Endodermal cell (in vitro differentiated cells): ENCODE data around the gene TVP23A. TPM values are rescaled to one million over a fixed set of nuclear protein-coding genes. Genes with fewer than 3 reads are reported as not detected.

Source experiments
- DNase-seq: peaks from one replicate; pipeline ENCODE4 v3.0.0-alpha.2; 2017
- H3K27ac ChIP-seq: 2 replicates; pipeline ENCODE4 v1.5.1; 2013; ENCODE audit warnings: mild to moderate bottlenecking, low read depth, low read length, moderate library complexity
- H3K27me3 ChIP-seq: 2 replicates; pipeline ENCODE4 v1.6.1; 2013; ENCODE audit warnings: mild to moderate bottlenecking, low read length, moderate library complexity; ENCODE audit not compliant: insufficient read depth, control insufficient read depth, poor library complexity, severe bottlenecking
- H3K36me3 ChIP-seq: 2 replicates; pipeline ENCODE4 v1.7.0; 2013; ENCODE audit warnings: mild to moderate bottlenecking, low read length, moderate library complexity; ENCODE audit not compliant: control insufficient read depth, insufficient read depth
- H3K4me1 ChIP-seq: one replicate; pipeline ENCODE4 v1.7.0; 2013; ENCODE audit warnings: low read length; ENCODE audit not compliant: control insufficient read depth, insufficient read depth
- H3K4me3 ChIP-seq: 2 replicates; pipeline ENCODE4 v1.5.1; 2013; ENCODE audit warnings: mild to moderate bottlenecking, low read length, moderate library complexity
- H3K9ac ChIP-seq: 2 replicates; pipeline ENCODE4 v1.6.1; 2013; ENCODE audit warnings: mild to moderate bottlenecking, low read length, moderate library complexity; ENCODE audit not compliant: poor library complexity, severe bottlenecking; ENCODE audit errors: extremely low read depth
- H3K9me3 ChIP-seq: 2 replicates; pipeline ENCODE4 v1.6.1; 2013; ENCODE audit warnings: mild to moderate bottlenecking, low read length, moderate library complexity; ENCODE audit not compliant: control insufficient read depth
- H3K27ac Mint-ChIP-seq: 2 replicates; pipeline ENCODE4 v1.8.0; 2020; ENCODE audit warnings: mixed read lengths
- H3K27me3 Mint-ChIP-seq: 2 replicates; pipeline ENCODE4 v1.8.0; 2021; ENCODE audit warnings: mild to moderate bottlenecking, mixed read lengths; ENCODE audit not compliant: insufficient read depth
- H3K36me3 Mint-ChIP-seq: 2 replicates; pipeline ENCODE4 v1.8.0; 2020; ENCODE audit warnings: low read depth, mixed read lengths
- H3K4me1 Mint-ChIP-seq: 2 replicates; pipeline ENCODE4 v1.8.0; 2020; ENCODE audit warnings: mixed read lengths
- H3K4me3 Mint-ChIP-seq: 2 replicates; pipeline ENCODE4 v1.8.0; 2020; ENCODE audit warnings: mild to moderate bottlenecking, moderate library complexity, mixed read lengths
- H3K9me3 Mint-ChIP-seq: 2 replicates; pipeline ENCODE4 v1.8.0; 2020; ENCODE audit warnings: mild to moderate bottlenecking, mixed read lengths
- CTCF ChIP-seq: fragments of 200-600 bp; sonication (generic); conservative IDR thresholded peaks from 2 replicates; pipeline ENCODE4 v1.5.0; 2021; ENCODE audit warnings: antibody characterized with exemption, mild to moderate bottlenecking
- WGBS, 2 experiments: methylation state at CpG; one replicate each; pipeline versions ENCODE4 v1.1.5 to v1.1.7; 2013; ENCODE audit warnings: missing lambda C conversion rate in 2 of 2, mixed read lengths in 1 of 2; ENCODE audit not compliant: insufficient coverage in 1 of 2, insufficient read length in 1 of 2; 5-methylcytosine and 5-hydroxymethylcytosine counted together
- total RNA-seq, 2 donors: library from RNA; stranded (reverse); fragmentation: NEBNext Ultra II Directional in 1 of 2; extraction: Animal tissue kit (Norgen Biotek cat#: 25700) in 1 of 2; gene quantifications; 2 replicates in 1 of 2; 3 replicates in 1 of 2; pipeline ENCODE4 v1.2.1, GENCODE V29; 2021

TVP23A gene
- total RNA-seq, 2 donors from 2014 or later: 7.6 to 13.6 TPM

- 38 to 45% methylated on average over 2 of the region's 2 CpGs for WGBS, 2 experiments
- no peak overlapping the region for H3K4me3 Mint-ChIP-seq
- Histone ChIP-seq H3K9ac (no peak overlapping the region), H3K4me3 (no peak overlapping the region), H3K36me3 (no peaks in the 10 kb centered on the region), H3K27me3 (no peaks in the 10 kb centered on the region), H3K4me1 (peaks cover 4% of the 10 kb centered on the region), H3K9me3 (no peaks in the 10 kb centered on the region), H3K27ac (no peak overlapping the region)
- H3K36me3 Mint-ChIP-seq: no peaks in the 10 kb centered on the region
- no peak overlapping the region for H3K27ac Mint-ChIP-seq
- no peaks in the 10 kb centered on the region for H3K9me3 Mint-ChIP-seq
- H3K27me3 Mint-ChIP-seq: peaks cover 6% of the 10 kb centered on the region
- H3K4me1 Mint-ChIP-seq: peaks cover 2% of the 10 kb centered on the region
- no peak for DNase-seq
- TF ChIP-seq CTCF: no peak
These were observed 40.4 kb upstream of the TVP23A start for GRCh38 chr16:10859020-10859419.

GRCh38 chr16:10858203-10858602, 39.6 kb upstream of the TVP23A start:
- Histone ChIP-seq H3K36me3 (no peaks in the 10 kb centered on the region), H3K9ac (no peak overlapping the region), H3K27ac (no peak overlapping the region), H3K27me3 (no peaks in the 10 kb centered on the region), H3K9me3 (no peaks in the 10 kb centered on the region), H3K4me1 (peaks cover 4% of the 10 kb centered on the region), H3K4me3 (no peak overlapping the region)
- Mint-ChIP-seq H3K9me3 (no peaks in the 10 kb centered on the region), H3K4me3 (no peak overlapping the region), H3K4me1 (peaks cover 2% of the 10 kb centered on the region), H3K27ac (no peak overlapping the region), H3K36me3 (no peaks in the 10 kb centered on the region), H3K27me3 (peaks cover 6% of the 10 kb centered on the region)
- TF ChIP-seq CTCF: no peak
- DNase-seq: no peak
- 100% methylated on average over 1 of the region's 1 CpG; no CpG with 5 or more reads in 1 of the 2 experiments for WGBS, 2 experiments

DNA sequence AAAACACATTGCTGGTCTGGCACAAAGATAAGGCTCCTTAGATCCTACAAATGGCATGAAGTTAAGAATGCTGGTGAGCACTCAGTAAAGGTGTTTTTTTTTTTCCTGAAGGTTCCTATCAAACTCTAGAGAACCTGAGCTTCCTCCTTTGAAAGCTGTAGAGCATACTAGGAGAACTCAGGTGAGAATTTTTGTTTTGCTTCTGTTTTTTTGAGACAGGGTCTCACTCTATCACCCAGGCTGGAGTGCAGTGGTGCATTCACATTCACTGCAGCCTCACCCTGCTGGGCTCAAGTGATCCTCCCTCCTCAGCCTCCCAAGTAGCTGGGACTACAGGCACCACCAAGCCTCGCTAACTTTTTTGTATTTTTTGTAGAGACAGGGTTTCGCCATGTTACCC, 37.4 kb upstream of the TVP23A start:
- no peaks in the 10 kb centered on the region for H3K36me3 ChIP-seq
- H3K27me3 Mint-ChIP-seq: peaks cover 5% of the 10 kb centered on the region
- 78 to 95% methylated on average over 2 of the region's 2 CpGs for WGBS, 2 experiments
- DNase-seq: no peak
- no peaks in the 10 kb centered on the region for H3K36me3 Mint-ChIP-seq
- H3K4me3 Mint-ChIP-seq: no peak overlapping the region
- no peak overlapping the region for H3K27ac ChIP-seq
- no peak for TF ChIP-seq CTCF
- no peak overlapping the region for H3K4me3 ChIP-seq
- no peak overlapping the region for H3K27ac Mint-ChIP-seq
- H3K4me1 ChIP-seq: no peaks in the 10 kb centered on the region
- no peaks in the 10 kb centered on the region for H3K9me3 ChIP-seq
- no peaks in the 10 kb centered on the region for H3K4me1 Mint-ChIP-seq
- no peaks in the 10 kb centered on the region for H3K9me3 Mint-ChIP-seq
- H3K9ac ChIP-seq: no peak overlapping the region
- no peaks in the 10 kb centered on the region for H3K27me3 ChIP-seq
